Cardiac fibroblast (primary cell): ENCODE measurements around the gene GRIN1.

Source experiments
- DNase-seq, 2 donors: peaks; one replicate each; pipeline versions ENCODE4 v3.0.0 to v3.0.0-alpha.2; 2010; ENCODE audit warnings: low read depth in 2 of 2
- H3K4me3 ChIP-seq, 2 donors: replicated peaks in 1 of 2; 1 replicate in 1 of 2; 2 replicates in 1 of 2; pipeline ENCODE4 v1.5.1; 2011; ENCODE audit warnings: low read depth in 2 of 2, low read length in 2 of 2, mild to moderate bottlenecking in 2 of 2, moderate library complexity in 1 of 2
- CTCF ChIP-seq: IDR thresholded peaks from one replicate; pipeline ENCODE4 v1.5.1; 2011; ENCODE audit warnings: low read depth, mild to moderate bottlenecking, low read length, inconsistent platforms

Gene GRIN1

GRCh38 chr9:137108608-137109249 lies 30.2 kb upstream of the GRIN1 start:
- no peak for DNase-seq
- H3K4me3 ChIP-seq, result no peak overlapping the region
- TF ChIP-seq CTCF, result no peak

GRCh38 chr9:137109250-137110146 lies 29.5 kb upstream of the GRIN1 start:
- TF ChIP-seq CTCF, result no peak
- DNase-seq, result no peak
- H3K4me3 ChIP-seq, result no peak overlapping the region

GRCh38 chr9:137110147-137110910 lies 28.6 kb upstream of the GRIN1 start:
- DNase-seq, result no peak
- H3K4me3 ChIP-seq, result no peak overlapping the region
- TF ChIP-seq CTCF, result no peak

GRCh38 chr9:137110911-137111787 lies 27.8 kb upstream of the GRIN1 start:
- TF ChIP-seq CTCF, result no peak
- H3K4me3 ChIP-seq, result no peak overlapping the region
- DNase-seq, result no peak

- DNase-seq, result no peak
- no peak for TF ChIP-seq CTCF
- no peak overlapping the region for H3K4me3 ChIP-seq
Measured at GRCh38 chr9:137111788-137112563, 27.0 kb upstream of the GRIN1 start.
